Measurements from ENCODE around the gene LIN7B. TPM values are rescaled to one million over a fixed set of nuclear protein-coding genes. Genes with fewer than 3 reads are reported as not detected.

The LIN7B gene
- total and polyA plus RNA-seq, 2 of the 13 experiments (the other 11 are each of a cell fraction or from before 2014, with no cell fraction given): 5.3 to 7.6 TPM

DNA sequence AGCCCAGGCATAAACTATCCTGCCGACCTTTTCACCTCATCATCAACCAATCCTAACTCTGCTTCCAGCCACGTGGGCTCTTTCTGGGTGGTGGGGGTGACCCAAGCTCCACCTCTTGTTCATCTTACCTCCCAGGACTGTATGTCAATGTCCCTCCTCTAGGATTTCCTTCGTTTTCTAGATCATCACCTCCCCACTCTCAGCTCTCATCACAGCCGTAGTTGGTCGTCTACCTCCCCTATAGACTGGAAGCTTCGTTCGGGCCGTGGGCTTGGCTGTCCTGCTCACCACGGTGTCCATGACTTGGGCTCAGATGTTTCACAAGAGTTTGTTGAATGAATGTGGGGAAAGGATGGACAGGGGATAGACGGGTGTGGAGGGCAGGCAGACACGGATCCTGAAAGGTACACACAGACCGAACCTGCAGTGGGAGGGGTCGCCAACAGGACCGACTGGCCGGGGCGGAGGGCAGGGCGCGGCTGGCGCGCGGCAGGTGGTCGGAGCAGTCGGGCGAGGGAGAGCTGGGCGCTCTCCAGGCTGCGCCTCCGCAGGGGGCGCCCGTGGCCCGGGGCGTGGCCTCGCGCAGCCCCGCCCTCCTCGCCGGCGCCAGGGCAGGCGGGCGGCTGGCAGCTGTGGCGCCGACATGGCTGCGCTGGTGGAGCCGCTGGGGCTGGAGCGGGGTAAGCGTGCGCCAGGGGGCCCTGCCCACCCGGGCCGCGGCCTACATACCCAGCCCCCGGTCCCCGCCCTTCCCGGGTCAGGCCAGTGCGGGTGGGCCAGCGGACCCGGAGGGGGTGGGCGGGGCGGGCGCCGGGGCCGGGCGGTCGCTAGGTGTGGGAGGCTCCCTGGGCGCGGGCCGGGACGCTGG lies at the start of gene LIN7B (continued):
- TF ChIP-seq KDM5A (IDR thresholded peaks at IDR 0.05; ENCODE audit: borderline replicate concordance, low read length) (no peak), FOSL1 (CRISPR knock-in tag; IDR thresholded peaks at IDR 0.05; ENCODE audit: borderline replicate concordance) (no peak), ZNF564 (CRISPR knock-in tag; IDR thresholded peaks at IDR 0.05) (no peak), NONO (IDR thresholded peaks at IDR 0.05) (no peak), NONO (CRISPR knock-in tag; conservative IDR thresholded peaks at IDR 0.05) (no peak; the same call in 1 of the 2 replicates), ARID4A (CRISPR knock-in tag; IDR thresholded peaks at IDR 0.05; ENCODE audit: borderline replicate concordance) (peak; percentile 27; the same call in 1 of the 2 replicates), YY1 (IDR thresholded peaks at IDR 0.05; ENCODE audit: insufficient read depth, insufficient replicate concordance, low read depth, low read length) (peak; percentile 87), ZNF557 (CRISPR knock-in tag; IDR thresholded peaks at IDR 0.05) (no peak), ZXDC (CRISPR knock-in tag; IDR thresholded peaks at IDR 0.05) (peak; percentile 87; the same call in 1 of the 2 replicates), BRF2 (CRISPR knock-in tag; IDR thresholded peaks at IDR 0.05) (no peak), ZNF263 (CRISPR knock-in tag; IDR thresholded peaks at IDR 0.05) (peak; percentile 62; the same call in 1 of the 2 replicates), ZNF629 (CRISPR knock-in tag; conservative IDR thresholded peaks at IDR 0.05) (no peak), ARID2 (CRISPR knock-in tag; IDR thresholded peaks at IDR 0.05; ENCODE audit: borderline replicate concordance) (no peak), ZNF326 (CRISPR knock-in tag; IDR thresholded peaks at IDR 0.05; ENCODE audit: borderline replicate concordance) (no peak), SALL1 (CRISPR knock-in tag; IDR thresholded peaks at IDR 0.05) (peak; percentile 85)
- TF ChIP-seq, protein P1, sequence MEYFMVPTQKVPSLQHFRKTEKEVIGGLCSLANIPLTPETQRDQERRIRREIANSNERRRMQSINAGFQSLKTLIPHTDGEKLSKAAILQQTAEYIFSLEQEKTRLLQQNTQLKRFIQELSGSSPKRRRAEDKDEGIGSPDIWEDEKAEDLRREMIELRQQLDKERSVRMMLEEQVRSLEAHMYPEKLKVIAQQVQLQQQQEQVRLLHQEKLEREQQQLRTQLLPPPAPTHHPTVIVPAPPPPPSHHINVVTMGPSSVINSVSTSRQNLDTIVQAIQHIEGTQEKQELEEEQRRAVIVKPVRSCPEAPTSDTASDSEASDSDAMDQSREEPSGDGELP (IDR thresholded peaks at IDR 0.05; ENCODE audit: borderline replicate concordance, low read depth): no peak; the same call in 1 of the 2 replicates
- TF ChIP-seq, protein P2, sequence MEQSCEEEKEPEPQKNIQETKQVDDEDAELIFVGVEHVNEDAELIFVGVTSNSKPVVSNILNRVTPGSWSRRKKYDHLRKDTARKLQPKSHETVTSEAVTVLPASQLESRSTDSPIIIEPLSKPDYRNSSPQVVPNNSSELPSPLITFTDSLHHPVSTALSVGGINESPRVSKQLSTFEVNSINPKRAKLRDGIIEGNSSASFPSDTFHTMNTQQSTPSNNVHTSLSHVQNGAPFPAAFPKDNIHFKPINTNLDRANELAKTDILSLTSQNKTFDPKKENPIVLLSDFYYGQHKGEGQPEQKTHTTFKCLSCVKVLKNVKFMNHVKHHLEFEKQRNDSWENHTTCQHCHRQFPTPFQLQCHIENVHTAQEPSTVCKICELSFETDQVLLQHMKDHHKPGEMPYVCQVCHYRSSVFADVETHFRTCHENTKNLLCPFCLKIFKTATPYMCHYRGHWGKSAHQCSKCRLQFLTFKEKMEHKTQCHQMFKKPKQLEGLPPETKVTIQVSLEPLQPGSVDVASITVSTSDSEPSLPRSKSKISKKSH (CRISPR knock-in tag; IDR thresholded peaks at IDR 0.05; ENCODE audit: borderline replicate concordance): no peak; the same call in 1 of the 2 replicates

All from HepG2 (cell line).